HEK293 (cell line): Measurements from ENCODE around the gene OGFOD3.

Experiments used
- ATF2 ChIP-seq: fragments of 450-650 bp; formaldehyde crosslinking; IDR thresholded peaks from 2 replicates; pipeline ENCODE4 v1.5.1; 2016; ENCODE audit warnings: missing biosample characterization, missing genetic modification characterization, low read depth
- ZBTB17 ChIP-seq: fragments of 450-650 bp; formaldehyde crosslinking; IDR thresholded peaks from 2 replicates; pipeline ENCODE4 v1.5.1; 2016; ENCODE audit warnings: missing biosample characterization, missing genetic modification characterization
- ZBTB21 ChIP-seq: fragments of 450-650 bp; formaldehyde crosslinking; IDR thresholded peaks from 2 replicates; pipeline ENCODE4 v1.5.1; 2017; ENCODE audit warnings: missing biosample characterization, missing genetic modification characterization
- ZBTB44 ChIP-seq: fragments of 450-650 bp; IDR thresholded peaks from 2 replicates; pipeline ENCODE4 v1.5.1; 2018; ENCODE audit warnings: missing biosample characterization, mild to moderate bottlenecking, missing genetic modification characterization
- ZNF138 ChIP-seq: fragments of 450-650 bp; formaldehyde crosslinking; IDR thresholded peaks from 2 replicates; pipeline ENCODE4 v1.5.1; 2016; ENCODE audit warnings: missing biosample characterization, missing genetic modification characterization, borderline replicate concordance
- ZNF148 ChIP-seq: fragments of 450-650 bp; formaldehyde crosslinking; IDR thresholded peaks from 2 replicates; pipeline ENCODE4 v1.5.0; 2017; ENCODE audit warnings: missing biosample characterization, missing genetic modification characterization, borderline replicate concordance
- ZNF311 ChIP-seq: fragments of 450-650 bp; formaldehyde crosslinking; IDR thresholded peaks from 2 replicates; pipeline ENCODE4 v1.5.1; 2017; ENCODE audit warnings: missing biosample characterization, missing genetic modification characterization, borderline replicate concordance
- ZNF335 ChIP-seq: fragments of 450-650 bp; formaldehyde crosslinking; conservative IDR thresholded peaks from 2 replicates; pipeline ENCODE4 v1.5.1; 2016; ENCODE audit warnings: missing biosample characterization, missing genetic modification characterization
- ZNF404 ChIP-seq: fragments of 450-650 bp; formaldehyde crosslinking; IDR thresholded peaks from 2 replicates; pipeline ENCODE4 v1.5.1; 2017; ENCODE audit warnings: missing biosample characterization, missing genetic modification characterization
- ZNF423 ChIP-seq: fragments of 450-650 bp; formaldehyde crosslinking; IDR thresholded peaks from 2 replicates; pipeline ENCODE4 v1.5.1; 2016; ENCODE audit warnings: missing biosample characterization, missing genetic modification characterization
- ZNF518A ChIP-seq: fragments of 450-650 bp; formaldehyde crosslinking; conservative IDR thresholded peaks from 2 replicates; pipeline ENCODE4 v1.5.1; 2016; ENCODE audit warnings: low read depth, missing biosample characterization, missing genetic modification characterization
- ZNF544 ChIP-seq: fragments of 450-650 bp; formaldehyde crosslinking; IDR thresholded peaks from 2 replicates; pipeline ENCODE4 v1.5.0; 2017; ENCODE audit warnings: missing biosample characterization, missing genetic modification characterization
- ZNF561 ChIP-seq: fragments of 450-650 bp; IDR thresholded peaks from 2 replicates; pipeline ENCODE4 v1.5.1; 2018; ENCODE audit warnings: missing biosample characterization, missing genetic modification characterization, borderline replicate concordance
- ZNF626 ChIP-seq: fragments of 450-650 bp; sonication (Bioruptor Pico); formaldehyde crosslinking; IDR thresholded peaks from 2 replicates; pipeline ENCODE4 v1.5.1; 2018; ENCODE audit warnings: missing biosample characterization, missing genetic modification characterization, inconsistent platforms
- ZNF658 ChIP-seq: fragments of 450-650 bp; formaldehyde crosslinking; IDR thresholded peaks from 2 replicates; pipeline ENCODE4; 2016; ENCODE audit warnings: missing biosample characterization, missing genetic modification characterization
- ZSCAN16 ChIP-seq: fragments of 450-650 bp; formaldehyde crosslinking; IDR thresholded peaks from 2 replicates; pipeline ENCODE4 v1.5.1; 2016; ENCODE audit warnings: missing biosample characterization, missing genetic modification characterization
- ZSCAN30 ChIP-seq: fragments of 450-650 bp; IDR thresholded peaks from 2 replicates; pipeline ENCODE4 v1.5.1; 2018; ENCODE audit warnings: missing biosample characterization, mild to moderate bottlenecking, missing genetic modification characterization, moderate library complexity
- TF ChIP-seq, protein P1 (sequence below): fragments of 450-650 bp; formaldehyde crosslinking; conservative IDR thresholded peaks from 2 replicates; pipeline ENCODE4 v1.5.1; 2016; ENCODE audit warnings: low read depth, missing biosample characterization, missing genetic modification characterization
- TF ChIP-seq, protein P2 (sequence below): fragments of 450-650 bp; formaldehyde crosslinking; IDR thresholded peaks from 2 replicates; pipeline ENCODE4 v1.5.1; 2017; ENCODE audit warnings: missing biosample characterization, missing genetic modification characterization

Gene OGFOD3

DNA sequence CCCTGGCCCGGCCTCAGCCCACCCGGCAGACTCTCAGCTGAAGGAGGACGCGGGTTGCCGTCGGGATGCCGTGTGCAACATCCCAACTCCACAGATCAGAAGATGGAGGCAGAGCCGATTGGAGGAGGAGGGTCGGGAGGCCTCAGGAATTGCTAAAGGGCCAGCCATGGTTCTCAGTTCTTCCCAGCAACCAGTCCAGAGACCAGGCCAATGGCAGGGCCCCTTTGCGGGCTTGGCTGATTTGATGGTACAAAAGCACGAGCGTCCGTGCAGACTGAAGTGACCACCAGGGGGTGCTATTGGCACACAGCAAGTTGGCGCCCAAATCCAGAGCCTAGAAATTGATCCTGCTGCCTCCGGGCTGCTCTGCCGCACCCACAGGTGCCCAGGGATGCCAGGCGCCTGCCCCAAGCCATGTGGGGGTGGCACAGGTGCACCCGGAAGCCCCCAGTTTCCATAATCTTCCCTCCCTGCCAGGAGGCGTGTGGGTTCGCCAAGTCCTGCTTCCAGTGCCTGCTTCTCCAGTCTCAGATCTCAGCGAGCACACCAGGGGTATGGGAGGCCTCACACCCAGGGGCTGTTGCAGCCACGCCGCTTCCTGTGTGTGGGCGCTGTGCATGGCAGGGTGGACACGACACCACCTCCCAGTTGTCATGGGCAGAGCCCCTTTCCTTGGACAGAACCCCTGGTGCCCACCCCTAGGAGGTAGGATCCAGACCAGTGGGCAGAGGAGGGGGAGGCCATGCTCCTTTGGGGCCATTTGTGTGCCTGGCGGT is 66.5 kb downstream of the OGFOD3 start (continued):
- TF ChIP-seq ATF2 (no peak), ZBTB44 (tag by site-specific recombination) (no peak), ZNF335 (peak; percentile 27; the same call in 1 of the 2 replicates), ZSCAN30 (tag by site-specific recombination) (peak; percentile 74; the same call in 1 of the 2 replicates), ZNF404 (tag by site-specific recombination) (no peak), ZNF561 (no peak), ZNF518A (tag by site-specific recombination) (no peak), ZNF148 (tag by site-specific recombination) (no peak), ZBTB21 (tag by site-specific recombination) (no peak), ZNF311 (no peak), ZNF138 (tag by site-specific recombination) (no peak), ZSCAN16 (no peak), ZBTB17 (peak; percentile 65; the same call in 1 of the 2 replicates), ZNF626 (tag by site-specific recombination) (no peak), ZNF658 (tag by site-specific recombination) (no peak), ZNF423 (tag by site-specific recombination) (peak; percentile 73), ZNF544 (tag by site-specific recombination) (no peak)
- TF ChIP-seq, protein P1, sequence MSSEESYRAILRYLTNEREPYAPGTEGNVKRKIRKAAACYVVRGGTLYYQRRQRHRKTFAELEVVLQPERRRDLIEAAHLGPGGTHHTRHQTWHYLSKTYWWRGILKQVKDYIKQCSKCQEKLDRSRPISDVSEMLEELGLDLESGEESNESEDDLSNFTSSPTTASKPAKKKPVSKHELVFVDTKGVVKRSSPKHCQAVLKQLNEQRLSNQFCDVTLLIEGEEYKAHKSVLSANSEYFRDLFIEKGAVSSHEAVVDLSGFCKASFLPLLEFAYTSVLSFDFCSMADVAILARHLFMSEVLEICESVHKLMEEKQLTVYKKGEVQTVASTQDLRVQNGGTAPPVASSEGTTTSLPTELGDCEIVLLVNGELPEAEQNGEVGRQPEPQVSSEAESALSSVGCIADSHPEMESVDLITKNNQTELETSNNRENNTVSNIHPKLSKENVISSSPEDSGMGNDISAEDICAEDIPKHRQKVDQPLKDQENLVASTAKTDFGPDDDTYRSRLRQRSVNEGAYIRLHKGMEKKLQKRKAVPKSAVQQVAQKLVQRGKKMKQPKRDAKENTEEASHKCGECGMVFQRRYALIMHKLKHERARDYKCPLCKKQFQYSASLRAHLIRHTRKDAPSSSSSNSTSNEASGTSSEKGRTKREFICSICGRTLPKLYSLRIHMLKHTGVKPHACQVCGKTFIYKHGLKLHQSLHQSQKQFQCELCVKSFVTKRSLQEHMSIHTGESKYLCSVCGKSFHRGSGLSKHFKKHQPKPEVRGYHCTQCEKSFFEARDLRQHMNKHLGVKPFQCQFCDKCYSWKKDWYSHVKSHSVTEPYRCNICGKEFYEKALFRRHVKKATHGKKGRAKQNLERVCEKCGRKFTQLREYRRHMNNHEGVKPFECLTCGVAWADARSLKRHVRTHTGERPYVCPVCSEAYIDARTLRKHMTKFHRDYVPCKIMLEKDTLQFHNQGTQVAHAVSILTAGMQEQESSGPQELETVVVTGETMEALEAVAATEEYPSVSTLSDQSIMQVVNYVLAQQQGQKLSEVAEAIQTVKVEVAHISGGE (tag by site-specific recombination): no peak
- TF ChIP-seq, protein P2, sequence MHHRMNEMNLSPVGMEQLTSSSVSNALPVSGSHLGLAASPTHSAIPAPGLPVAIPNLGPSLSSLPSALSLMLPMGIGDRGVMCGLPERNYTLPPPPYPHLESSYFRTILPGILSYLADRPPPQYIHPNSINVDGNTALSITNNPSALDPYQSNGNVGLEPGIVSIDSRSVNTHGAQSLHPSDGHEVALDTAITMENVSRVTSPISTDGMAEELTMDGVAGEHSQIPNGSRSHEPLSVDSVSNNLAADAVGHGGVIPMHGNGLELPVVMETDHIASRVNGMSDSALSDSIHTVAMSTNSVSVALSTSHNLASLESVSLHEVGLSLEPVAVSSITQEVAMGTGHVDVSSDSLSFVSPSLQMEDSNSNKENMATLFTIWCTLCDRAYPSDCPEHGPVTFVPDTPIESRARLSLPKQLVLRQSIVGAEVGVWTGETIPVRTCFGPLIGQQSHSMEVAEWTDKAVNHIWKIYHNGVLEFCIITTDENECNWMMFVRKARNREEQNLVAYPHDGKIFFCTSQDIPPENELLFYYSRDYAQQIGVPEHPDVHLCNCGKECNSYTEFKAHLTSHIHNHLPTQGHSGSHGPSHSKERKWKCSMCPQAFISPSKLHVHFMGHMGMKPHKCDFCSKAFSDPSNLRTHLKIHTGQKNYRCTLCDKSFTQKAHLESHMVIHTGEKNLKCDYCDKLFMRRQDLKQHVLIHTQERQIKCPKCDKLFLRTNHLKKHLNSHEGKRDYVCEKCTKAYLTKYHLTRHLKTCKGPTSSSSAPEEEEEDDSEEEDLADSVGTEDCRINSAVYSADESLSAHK (tag by site-specific recombination): no peak
